Activated CD4-positive, CD25-positive, alpha-beta regulatory T cell treated with anti-CD3 and anti-CD28 coated beads, Interleukin-2, amount 50 U/mL, for 16 hours (primary cell): ENCODE results near the gene CPNE9.

Experiments used
- DNase-seq: peaks from one replicate; pipeline ENCODE4 v3.0.0-alpha.2; 2020; ENCODE audit warnings: low read depth, low spot score

The CPNE9 gene

DNA sequence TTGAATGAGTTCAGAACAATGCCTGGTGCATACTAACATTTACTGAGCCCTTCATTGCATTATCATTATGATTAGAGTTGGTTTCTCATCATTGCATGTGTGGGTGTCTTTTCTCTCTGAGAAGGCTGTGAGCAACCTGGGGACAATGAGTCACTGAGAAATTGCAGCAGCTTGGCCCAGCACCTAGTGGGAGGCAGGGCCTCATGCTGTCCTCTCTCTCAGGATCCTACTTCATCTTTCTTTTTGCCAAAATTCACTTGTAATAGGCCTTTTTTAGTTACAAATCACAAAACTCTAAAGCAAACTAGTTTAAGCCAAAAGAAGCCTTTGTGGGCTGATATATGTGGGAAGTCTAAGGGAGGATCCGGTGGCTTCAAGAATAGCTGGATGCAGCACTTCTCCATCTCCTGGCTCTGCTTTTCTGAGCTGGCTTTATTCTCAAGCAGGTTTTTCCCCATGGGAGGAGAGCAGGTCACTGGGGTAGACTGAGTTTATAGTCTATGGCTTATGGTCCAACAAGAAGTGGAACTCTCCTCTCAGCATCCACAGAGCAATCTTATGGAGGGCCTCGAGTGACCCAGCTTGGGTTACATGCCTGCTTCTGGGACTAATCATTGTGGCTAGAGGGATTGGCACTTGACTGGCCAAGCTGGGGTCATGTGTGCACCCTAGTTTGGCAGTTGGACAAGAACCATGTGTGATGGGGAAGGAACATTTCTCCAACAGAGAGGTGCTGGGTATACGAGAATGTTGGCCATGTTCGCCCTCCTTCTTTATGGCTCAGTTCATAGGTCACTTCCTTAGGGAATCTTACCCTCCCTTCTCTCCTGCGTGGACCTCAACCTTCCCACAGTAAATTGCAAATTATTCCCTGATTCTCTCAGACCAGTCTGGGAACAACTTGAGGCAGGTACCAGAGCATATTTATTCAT is 74.8 kb downstream of the CPNE9 start:
- DNase-seq, result peak; percentile 26

DNA sequence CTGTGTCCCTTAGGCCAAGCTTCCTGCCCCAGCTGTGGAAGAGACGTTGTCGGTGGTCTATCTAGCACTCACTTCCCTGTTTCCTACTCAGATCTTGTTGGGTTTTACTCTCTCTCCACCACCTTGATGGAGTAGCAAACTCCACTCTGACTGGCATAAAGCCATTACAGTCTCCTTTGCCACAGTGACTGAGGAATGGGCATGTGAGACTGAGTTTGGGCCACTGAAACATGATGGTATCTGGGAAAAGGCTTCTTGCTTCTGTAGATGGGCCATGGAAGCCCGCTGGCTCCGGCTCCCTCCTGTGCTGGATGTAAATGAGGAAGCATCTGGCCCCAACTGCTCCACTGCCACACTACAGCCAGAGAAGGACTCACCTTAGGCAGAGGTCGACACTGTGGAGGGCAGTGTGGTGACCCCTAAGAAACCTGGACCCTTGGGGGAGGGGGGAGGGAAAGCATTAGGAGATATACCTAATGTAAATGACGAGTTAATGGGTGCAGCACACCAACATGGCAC is 75.5 kb downstream of the CPNE9 start:
- no peak for DNase-seq
